CD14-positive monocyte (primary cell): ENCODE results near the gene PHF10. TPM values are rescaled to one million over a fixed set of nuclear protein-coding genes. Genes with fewer than 3 reads are reported as not detected.
A peak's percentile ranks its signal among the peaks of the same experiment; 100 is the strongest.

Experiments
- DNase-seq, 3 donors: peaks; one replicate each; pipeline ENCODE4 v3.0.0-alpha.2; 2011 to 2022
- H2AFZ ChIP-seq: 2 replicates; pipeline ENCODE4 v1.6.0; 2012; ENCODE audit warnings: mild to moderate bottlenecking, low read depth, low read length, inconsistent platforms; ENCODE audit not compliant: insufficient read depth, poor library complexity, severe bottlenecking
- H3K27ac ChIP-seq, 2 donors: 1 replicate in 1 of 2; 2 replicates in 1 of 2; pipeline ENCODE4 v1.5.1; 2012 to 2013; ENCODE audit warnings: low read length in 2 of 2, control low read depth in 1 of 2, inconsistent platforms in 1 of 2, low read depth in 1 of 2, mild to moderate bottlenecking in 1 of 2
- H3K27me3 ChIP-seq, 2 donors: one replicate each; pipeline versions ENCODE4 v1.6.0 to v1.6.1; 2011 to 2013; ENCODE audit warnings: low read length in 2 of 2; ENCODE audit not compliant: control insufficient read depth in 2 of 2, insufficient read depth in 2 of 2
- H3K36me3 ChIP-seq, 2 donors: replicated peaks in 1 of 2; 1 replicate in 1 of 2; 2 replicates in 1 of 2; pipeline versions ENCODE4 v1.5.1 to v1.6.1; 2012 to 2013; ENCODE audit warnings: low read length in 2 of 2, control low read depth in 1 of 2, inconsistent platforms in 1 of 2, mild to moderate bottlenecking in 1 of 2; ENCODE audit not compliant: insufficient read depth in 2 of 2, control insufficient read depth in 1 of 2
- H3K4me1 ChIP-seq, 2 donors: 1 replicate in 1 of 2; 2 replicates in 1 of 2; pipeline versions ENCODE4 v1.5.1 to v1.6.1; 2012 to 2013; ENCODE audit warnings: low read length in 2 of 2, control low read depth in 1 of 2, inconsistent platforms in 1 of 2, mild to moderate bottlenecking in 1 of 2, moderate library complexity in 1 of 2; ENCODE audit not compliant: insufficient read depth in 2 of 2, control insufficient read depth in 1 of 2
- H3K4me2 ChIP-seq: replicated peaks from 2 replicates; pipeline ENCODE3; 2012; ENCODE audit warnings: low read length, moderate library complexity, mild to moderate bottlenecking; ENCODE audit not compliant: poor library complexity, severe bottlenecking; ENCODE audit errors: extremely low read depth
- H3K4me3 ChIP-seq, 3 experiments: fragments of 200-600 bp in 1 of 3; sonication (generic) in 1 of 3; replicated peaks in 1 of 3; 1 replicate in 2 of 3; 2 replicates in 1 of 3; pipeline ENCODE4 v1.5.1; 2011 to 2013; ENCODE audit warnings: low read length in 3 of 3, mild to moderate bottlenecking in 3 of 3, control low read depth in 2 of 3, low read depth in 2 of 3, inconsistent platforms in 1 of 3, moderate library complexity in 1 of 3
- H3K79me2 ChIP-seq: 2 replicates; pipeline ENCODE4 v1.6.0; 2012; ENCODE audit warnings: mild to moderate bottlenecking, control low read depth, inconsistent platforms, low read length, moderate library complexity; ENCODE audit not compliant: insufficient read depth
- H3K9ac ChIP-seq: 2 replicates; pipeline ENCODE4 v1.6.0; 2017; ENCODE audit warnings: low read length, mild to moderate bottlenecking; ENCODE audit not compliant: insufficient read depth, poor library complexity, severe bottlenecking
- H3K9me3 ChIP-seq, 2 donors: replicated peaks in 1 of 2; 1 replicate in 1 of 2; 2 replicates in 1 of 2; pipeline versions ENCODE4 v1.5.1 to v1.6.1; 2012 to 2013; ENCODE audit warnings: low read length in 2 of 2, control low read depth in 1 of 2; ENCODE audit not compliant: control insufficient read depth in 1 of 2, insufficient read depth in 1 of 2
- H4K20me1 ChIP-seq: 2 replicates; pipeline ENCODE4 v1.6.0; 2012; ENCODE audit warnings: mild to moderate bottlenecking, low read length, control low read depth, moderate library complexity; ENCODE audit not compliant: insufficient read depth
- H3K27ac Mint-ChIP-seq, 7 donors: one replicate each; pipeline ENCODE4 v1.8.0; 2020; ENCODE audit warnings: mild to moderate bottlenecking in 7 of 7, mixed read lengths in 7 of 7, moderate library complexity in 6 of 7, inconsistent platforms in 2 of 7
- H3K27me3 Mint-ChIP-seq, 3 donors: one replicate each; pipeline ENCODE4 v1.8.0; 2021 to 2022; ENCODE audit warnings: low read depth in 3 of 3, mild to moderate bottlenecking in 3 of 3, mixed read lengths in 3 of 3, moderate library complexity in 3 of 3, inconsistent platforms in 1 of 3
- H3K36me3 Mint-ChIP-seq, 2 donors: one replicate each; pipeline ENCODE4 v1.8.0; 2020; ENCODE audit warnings: mixed read lengths in 2 of 2, inconsistent platforms in 1 of 2, mild to moderate bottlenecking in 1 of 2
- H3K4me1 Mint-ChIP-seq: one replicate; pipeline ENCODE4 v1.8.0; 2020; ENCODE audit warnings: mild to moderate bottlenecking, mixed read lengths
- H3K4me3 Mint-ChIP-seq, 2 donors: one replicate each; pipeline ENCODE4 v1.8.0; 2020; ENCODE audit warnings: mild to moderate bottlenecking in 2 of 2, mixed read lengths in 2 of 2, moderate library complexity in 1 of 2
- H3K9me3 Mint-ChIP-seq, 7 donors: one replicate each; pipeline ENCODE4 v1.8.0; 2020 to 2022; ENCODE audit warnings: mixed read lengths in 7 of 7, mild to moderate bottlenecking in 6 of 7, moderate library complexity in 6 of 7, inconsistent platforms in 2 of 7
- CTCF ChIP-seq: fragments of 200-600 bp; IDR thresholded peaks from one replicate; pipeline ENCODE4 v1.8.0; 2022; ENCODE audit warnings: antibody characterized with exemption, mild to moderate bottlenecking
- WGBS: methylation state at CpG from one replicate; pipeline ENCODE4 v1.1.5; 2013; ENCODE audit warnings: missing lambda C conversion rate; ENCODE audit not compliant: insufficient coverage; 5-methylcytosine and 5-hydroxymethylcytosine counted together
- intact Hi-C, 2 donors: fragments of 100-400 bp; cut with micrococcal nuclease; formaldehyde crosslinking; loops; one replicate each; pipeline versions ENCODE4 v1.15.0 to v1.15.1; 2023
- polyA plus RNA-seq, 3 donors: library from polyadenylated mRNA; depleted of rRNA in 1 of 3; unstranded in 2 of 3; stranded (reverse) in 1 of 3; fragments of 300-500 nt in 2 of 3; fragments of >200 nt in 1 of 3; fragmentation: Illumina TruSeq in 2 of 3; gene quantifications; 1 replicate in 2 of 3; 2 replicates in 1 of 3; pipeline ENCODE4 v1.2.3, GENCODE V29; 2012 to 2021

The PHF10 gene
- polyA plus RNA-seq, 3 donors = 7.3 to 31.0 (median 8.1) TPM

- peaks cover 36% of the 10 kb centered on the region for H3K4me1 Mint-ChIP-seq
- peaks cover 8 to 13% of the 10 kb centered on the region in 2 donors for H3K36me3 Mint-ChIP-seq
- intact Hi-C loops = loop anchor here (2.0 kb wide), 1 partner anchor 20 kb away; the partner anchor contains the start of genes C6orf120 (in 2 of the 2) and WDR27 (in 2 of the 2)
- peak overlapping the region; percentile 14 to 95 (median 82) for H3K27ac Mint-ChIP-seq
- peaks cover 7% of the 10 kb centered on the region for H4K20me1 ChIP-seq
- H3K4me1 ChIP-seq = peaks cover 27 to 42% of the 10 kb centered on the region in 2 donors
- H3K4me2 ChIP-seq = peak overlapping the region; percentile 95
- H3K9ac ChIP-seq = peak overlapping the region; percentile 82
- H3K27ac ChIP-seq = peak overlapping the region; percentile 11 to 77
- peaks cover 0 to 8% of the 10 kb centered on the region in 2 donors for H3K27me3 ChIP-seq
- peak overlapping the region; percentile 95 for H3K4me3 Mint-ChIP-seq
- peaks cover 0 to 2% (median 0%) of the 10 kb centered on the region in 7 donors for H3K9me3 Mint-ChIP-seq
- peak overlapping the region; percentile 72 for H2AFZ ChIP-seq
- peak; percentile 44 to 51 (median 45) for DNase-seq
- WGBS = 1% methylated on average over 20 of the region's 22 CpGs
- no peaks in the 10 kb centered on the region for H3K36me3 ChIP-seq
- peak overlapping the region; percentile 68 to 85 (median 81) for H3K4me3 ChIP-seq
- H3K27me3 Mint-ChIP-seq = peaks cover 0 to 12% (median 5%) of the 10 kb centered on the region in 3 donors
- no peaks in the 10 kb centered on the region for H3K9me3 ChIP-seq
- peaks cover 44% of the 10 kb centered on the region for H3K79me2 ChIP-seq
- TF ChIP-seq CTCF = no peak
These were observed 1.7 kb downstream of the PHF10 start for GRCh38 chr6:169722362-169723199.

- Mint-ChIP-seq H3K27me3 (peaks cover 3 to 6% (median 3%) of the 10 kb centered on the region in 3 donors), H3K36me3 (peaks cover 22 to 25% of the 10 kb centered on the region in 2 donors), H3K4me1 (peaks cover 30% of the 10 kb centered on the region), H3K4me3 (peak overlapping the region; percentile 9 to 23), H3K9me3 (peaks cover 0 to 3% (median 0%) of the 10 kb centered on the region in 7 donors), H3K27ac (peak overlapping the region in 4 of 7 donors; percentile 10 to 25 (median 23))
- H3K4me2 ChIP-seq = peak overlapping the region; percentile 26
- peaks cover 7% of the 10 kb centered on the region for H4K20me1 ChIP-seq
- peaks cover 10 to 19% of the 10 kb centered on the region in 2 donors for H3K36me3 ChIP-seq
- peak overlapping the region; percentile 11 for H2AFZ ChIP-seq
- H3K27me3 ChIP-seq = peaks cover 0 to 5% of the 10 kb centered on the region in 2 donors
- H3K4me3 ChIP-seq = peak overlapping the region in 1 of 3 experiments; percentile 33
- intact Hi-C loops = no loop called here
- peaks cover 50% of the 10 kb centered on the region for H3K79me2 ChIP-seq
- no peak for DNase-seq
- H3K4me1 ChIP-seq = peaks cover 23 to 38% of the 10 kb centered on the region in 2 donors
- no peaks in the 10 kb centered on the region for H3K9me3 ChIP-seq
- WGBS = 16% methylated on average over 3 of the region's 3 CpGs
- H3K9ac ChIP-seq = no peak overlapping the region
- TF ChIP-seq CTCF = peak; percentile 23
- H3K27ac ChIP-seq = no peak overlapping the region
These were observed 4.0 kb downstream of the PHF10 start for GRCh38 chr6:169720207-169720855.
